GM12878 (cell line): ENCODE data around the gene TCEAL4. TPM values are rescaled to one million over a fixed set of nuclear protein-coding genes. Genes with fewer than 3 reads are reported as not detected.

Experiments
- ATAC-seq: fragments of 200-7000 bp; cut with Tn5 transposase; 3 replicates; pipeline ENCODE4 v1.9.1; 2020; ENCODE audit warnings: mild to moderate bottlenecking, moderate library complexity
- BruUV-seq: library from RNA; stranded (reverse); fragments of 400-500 nt; replicated peaks from 2 replicates; lab custom pipeline; 2021; lab: Mats Ljungman, UMichigan
- CTCF ChIA-PET: fragments of 300-600 bp; sonication (Branson Sonifier 250); formaldehyde crosslinking; extraction: SDS; loops from one replicate; lab custom pipeline; 2021; ENCODE audit warnings: inconsistent platforms; lab: Yijun Ruan, JAX
- POLR2A ChIA-PET: fragments of 350-600 bp; formaldehyde crosslinking; extraction: SDS; loops from one replicate; lab custom pipeline; 2021; ENCODE audit warnings: inconsistent platforms; lab: Charles Lee
- RAD21 ChIA-PET: fragments of 300-600 bp; sonication (Branson Sonifier 250); formaldehyde crosslinking; loops from one replicate; lab custom pipeline; 2023; ENCODE audit warnings: antibody characterized with exemption; ENCODE audit not compliant: unreplicated experiment; lab: Charles Lee
- SMC1A ChIA-PET: fragments of 300-600 bp; sonication (Branson Sonifier 250); formaldehyde crosslinking; loops from one replicate; lab custom pipeline; 2023; ENCODE audit not compliant: unreplicated experiment, uncharacterized antibody; lab: Charles Lee
- DNase-seq: peaks from one replicate; pipeline ENCODE4 v3.0.0-alpha.2; 2011; ENCODE audit warnings: low read depth, low spot score
- FAIRE-seq: peaks from 3 replicates; lab custom pipeline; 2011; peaks lifted over from hg19 to GRCh38; lab: Jason Lieb, UNC
- H2AFZ ChIP-seq: 2 replicates; pipeline ENCODE4 v1.6.0; 2011; ENCODE audit warnings: low read depth, low read length, control low read depth; ENCODE audit not compliant: control insufficient read depth
- H3K27ac ChIP-seq: 2 replicates; pipeline ENCODE4 v1.5.1; 2011; ENCODE audit warnings: control low read depth; ENCODE audit not compliant: control insufficient read depth, insufficient read depth
- H3K27me3 ChIP-seq, 2 experiments: replicated peaks in 1 of 2; 2 replicates each; pipeline versions ENCODE4 v1.6.0 to v1.6.1; 2011; ENCODE audit warnings: low read length in 1 of 2; ENCODE audit not compliant: control insufficient read depth in 2 of 2, insufficient read depth in 2 of 2
- H3K36me3 ChIP-seq, 2 experiments: 2 replicates each; pipeline ENCODE4 v1.5.1; 2011; ENCODE audit warnings: low read length in 1 of 2; ENCODE audit not compliant: control insufficient read depth in 2 of 2, insufficient read depth in 2 of 2
- H3K4me1 ChIP-seq: 2 replicates; pipeline ENCODE4 v1.6.1; 2011; ENCODE audit warnings: mild to moderate bottlenecking, low read length, moderate library complexity, mixed read lengths; ENCODE audit not compliant: control insufficient read depth, insufficient read depth
- H3K4me2 ChIP-seq: 2 replicates; pipeline ENCODE4 v1.6.0; 2011; ENCODE audit warnings: control low read depth; ENCODE audit not compliant: control insufficient read depth, insufficient read depth
- H3K4me3 ChIP-seq: fragments of 200-600 bp; sonication (generic); 2 replicates; pipeline ENCODE4 v1.5.1; 2016
- H3K79me2 ChIP-seq: 2 replicates; pipeline ENCODE4 v1.6.0; 2011; ENCODE audit warnings: low read length; ENCODE audit not compliant: control insufficient read depth, insufficient read depth
- H3K9ac ChIP-seq: 2 replicates; pipeline ENCODE4 v1.8.0; 2011; ENCODE audit warnings: low read length, control low read depth, mixed read lengths; ENCODE audit not compliant: control insufficient read depth, insufficient read depth
- H3K9me3 ChIP-seq: replicated peaks from 3 replicates; pipeline ENCODE4 v1.5.1; 2011; ENCODE audit warnings: mild to moderate bottlenecking, low read length; ENCODE audit not compliant: control insufficient read depth, insufficient read depth
- H4K20me1 ChIP-seq: 2 replicates; pipeline ENCODE4 v1.6.0; 2011; ENCODE audit not compliant: control insufficient read depth, insufficient read depth
- BRCA1 ChIP-seq: IDR thresholded peaks from 2 replicates; pipeline ENCODE4 v1.6.1; 2011; ENCODE audit warnings: low read depth, low read length, improper control_type of control experiment
- E4F1 ChIP-seq: fragments of 450-650 bp; IDR thresholded peaks from 2 replicates; pipeline ENCODE4 v1.6.1; 2018; ENCODE audit warnings: borderline replicate concordance, mild to moderate bottlenecking; ENCODE audit not compliant: partially characterized antibody
- EZH2 ChIP-seq: IDR thresholded peaks from 2 replicates; pipeline ENCODE4 v1.6.1; 2012; ENCODE audit warnings: low read depth, mild to moderate bottlenecking, control low read depth, inconsistent platforms, low read length, borderline replicate concordance; ENCODE audit not compliant: control insufficient read depth
- FOS ChIP-seq: IDR thresholded peaks from 3 replicates; pipeline ENCODE4 v1.6.1; 2011; ENCODE audit warnings: borderline replicate concordance; ENCODE audit not compliant: insufficient read length; ENCODE audit errors: extremely low read depth
- GABPA ChIP-seq: IDR thresholded peaks from 2 replicates; pipeline ENCODE4 v1.6.1; 2014; ENCODE audit warnings: antibody characterized with exemption, low read depth, mild to moderate bottlenecking, inconsistent platforms
- NFYB ChIP-seq: IDR thresholded peaks from 2 replicates; pipeline ENCODE4 v1.6.1; 2011; ENCODE audit warnings: low read depth, mild to moderate bottlenecking, low read length, improper control_type of control experiment, moderate library complexity; ENCODE audit not compliant: insufficient read depth
- NR2C2 ChIP-seq: IDR thresholded peaks from 2 replicates; pipeline ENCODE4 v1.6.1; 2011; ENCODE audit warnings: borderline replicate concordance, low read depth; ENCODE audit not compliant: control insufficient read depth, insufficient read length
- POU2F2 ChIP-seq: IDR thresholded peaks from 3 replicates; pipeline ENCODE4 v1.6.1; 2011; ENCODE audit warnings: low read depth, mild to moderate bottlenecking, low read length, borderline replicate concordance
- RFX5 ChIP-seq: IDR thresholded peaks from 2 replicates; pipeline ENCODE4 v1.6.1; 2011; ENCODE audit warnings: low read depth, low read length, improper control_type of control experiment
- STAT1 ChIP-seq: fragments of 450-650 bp; conservative IDR thresholded peaks from 2 replicates; pipeline ENCODE4 v1.6.1; 2014; ENCODE audit warnings: antibody characterized with exemption, mild to moderate bottlenecking
- STAT3 ChIP-seq: IDR thresholded peaks from 2 replicates; pipeline ENCODE4 v1.6.1; 2011; ENCODE audit warnings: low read depth, low read length, improper control_type of control experiment
- TBL1XR1 ChIP-seq: IDR thresholded peaks from 2 replicates; pipeline ENCODE4 v1.6.1; 2012; ENCODE audit warnings: low read depth, low read length, improper control_type of control experiment
- ZBTB40 ChIP-seq: fragments of 450-650 bp; IDR thresholded peaks from 2 replicates; pipeline ENCODE4 v1.6.1; 2016; ENCODE audit warnings: mild to moderate bottlenecking, moderate library complexity, borderline replicate concordance
- WGBS: methylation state at CpG from one replicate; pipeline ENCODE4 v1.1.6; 2016; ENCODE audit warnings: low lambda C conversion rate; ENCODE audit not compliant: insufficient replicate concordance, insufficient coverage; ENCODE audit errors: missing lambda C conversion rate; 5-methylcytosine and 5-hydroxymethylcytosine counted together
- in situ Hi-C: fragments of 300-500 bp; cut with MboI; formaldehyde crosslinking; loops from 9 replicates; pipeline ENCODE4 v1.14.3; 2018; ENCODE audit warnings: mixed read lengths
- intact Hi-C: fragments of 100-400 bp; cut with micrococcal nuclease; formaldehyde crosslinking; loops from one replicate; pipeline ENCODE4 v1.14.2; 2022; ENCODE audit not compliant: unreplicated experiment
- polyA plus RNA-seq, 11 experiments: library from polyadenylated mRNA; depleted of rRNA in 4 of 11; unstranded in 6 of 11; stranded (reverse) in 5 of 11; fragments of >200 nt; fragmentation: Nextera tagmentation in 4 of 11; fragmentation: Illumina TruSeq in 1 of 11; extraction: Ambion mirVana in 4 of 11; extraction: Trizol in 1 of 11; gene quantifications; 1 replicate in 1 of 11; 2 replicates in 10 of 11; pipeline versions ENCODE4 v1.2.1 to v1.2.3, GENCODE V29; 2011 to 2016; ENCODE audit warnings: inconsistent platforms in 2 of 11, missing spikeins in 2 of 11, low read depth in 1 of 11
- total RNA-seq, 4 experiments: library from RNA; depleted of rRNA in 3 of 4; stranded (reverse); fragments of >200 nt in 3 of 4; fragmentation: Illumina TruSeq in 1 of 4; extraction: Trizol in 1 of 4; gene quantifications; 2 replicates each; pipeline versions ENCODE4 v1.2.1 to v1.2.3, GENCODE V29; 2013 to 2021

The TCEAL4 gene
- total and polyA plus RNA-seq, 10 of the 15 experiments (the other 5 are each of a cell fraction or from before 2014, with no cell fraction given): 9.6 to 63.8 (median 32.1) TPM

DNA sequence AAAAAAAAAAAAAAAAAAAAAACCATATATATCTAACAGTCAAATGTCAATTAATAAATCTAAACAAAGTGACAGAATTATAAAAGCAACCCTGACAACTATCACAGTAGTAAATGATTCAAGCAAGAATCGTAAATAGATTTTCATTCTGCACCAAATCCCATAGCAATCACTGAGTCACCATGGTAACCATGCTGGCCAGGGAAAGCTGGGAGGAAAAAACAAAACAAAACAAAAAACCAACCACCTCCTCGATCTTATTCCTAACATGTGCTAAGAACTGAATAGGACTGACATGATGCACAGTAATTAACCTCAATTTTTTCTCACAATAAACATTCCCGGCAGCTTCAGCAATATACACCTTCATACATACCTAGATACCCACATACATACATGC, 35.4 kb upstream of the TCEAL4 start:
- Histone ChIP-seq H4K20me1 (no peaks in the 10 kb centered on the region), H3K79me2 (no peaks in the 10 kb centered on the region), H2AFZ (no peak overlapping the region), H3K4me1 (no peaks in the 10 kb centered on the region; the same call in 1 of the 2 replicates), H3K36me3 (no peaks in the 10 kb centered on the region), H3K9me3 (no peaks in the 10 kb centered on the region), H3K27me3 (no peaks in the 10 kb centered on the region; a peak in 1 of 4 replicates), H3K9ac (no peak overlapping the region), H3K27ac (no peak overlapping the region), H3K4me3 (no peak overlapping the region), H3K4me2 (no peak overlapping the region)
- no TSS peak for BruUV-seq
- CTCF ChIA-PET: interaction anchor here (0.8 kb wide), 1 partner anchor 287 kb away, joined by 3 read pairs; no protein-coding TSS in a partner anchor
- SMC1A ChIA-PET: no interaction called here
- ATAC-seq: no peak
- no peak for DNase-seq
- FAIRE-seq: no peak
- in situ Hi-C loops (no loop called here), intact Hi-C loops (no loop called here)
- WGBS: 33% methylated on average over 3 of the region's 3 CpGs
- POLR2A ChIA-PET: no interaction called here
- TF ChIP-seq BRCA1: no peak
- no peak for TF ChIP-seq STAT1
- no peak for TF ChIP-seq GABPA
- TF ChIP-seq ZBTB40: no peak
- TF ChIP-seq RFX5: no peak
- TF ChIP-seq TBL1XR1: no peak
- TF ChIP-seq NFYB: no peak
- TF ChIP-seq E4F1: no peak
- TF ChIP-seq EZH2: no peak
- TF ChIP-seq FOS: no peak
- no peak for TF ChIP-seq STAT3
- no peak for TF ChIP-seq NR2C2
- TF ChIP-seq POU2F2: no peak
- RAD21 ChIA-PET: no interaction called here
